ENCODE measurements around the gene CENATAC. TPM values are rescaled to one million over a fixed set of nuclear protein-coding genes. Genes with fewer than 3 reads are reported as not detected.

CENATAC gene
- total RNA-seq, 1 experiment from 2014 or later = 88.0 TPM

- Histone ChIP-seq H3K36me3 (ENCODE audit: low read depth, low read length) (peaks cover 35% of the 10 kb centered on the region), H4K20me1 (ENCODE audit: low read length) (peaks cover 2% of the 10 kb centered on the region; the same call in 1 of the 2 replicates), H3K9ac (ENCODE audit: low read length) (no peak overlapping the region), H3K4me1 (ENCODE audit: insufficient read depth, low read length) (peaks cover 31% of the 10 kb centered on the region), H2AFZ (ENCODE audit: low read length) (no peak overlapping the region), H3K27me3 (ENCODE audit: low read length) (no peaks in the 10 kb centered on the region), H3K27ac (ENCODE audit: low read length) (no peak overlapping the region), H3F3A (ENCODE audit: low read length, unreplicated experiment) (peaks cover 5% of the 10 kb centered on the region), H3K4me3 (ENCODE audit: low read length) (no peak overlapping the region), H3K79me2 (ENCODE audit: low read length) (peaks cover 49% of the 10 kb centered on the region), H3K9me3 (ENCODE audit: low read length) (no peaks in the 10 kb centered on the region), H3K9me2 (replicated peaks; ENCODE audit: low read length) (no peaks in the 10 kb centered on the region), H3K4me2 (ENCODE audit: low read length) (no peak overlapping the region)
- TF ChIP-seq EZH2 (IDR thresholded peaks at IDR 0.05; ENCODE audit: low read length, unreplicated experiment) (no peak), CTCF (conservative IDR thresholded peaks at IDR 0.05; ENCODE audit: low read depth, low read length) (no peak), EZH2phosphoT487 (IDR thresholded peaks at IDR 0.05; ENCODE audit: borderline replicate concordance, low read length) (no peak)
- ATAC-seq (no peak), DNase-seq (no peak)
- intact Hi-C loops (cut with micrococcal nuclease) = no loop called here
- CTCF ChIA-PET = no interaction called here
- POLR2A ChIA-PET (ENCODE audit: unreplicated experiment) = no interaction called here
- BruUV-seq (replicated peaks) = no TSS peak
Observed at GRCh38 chr11:119025099-119025473, 27.1 kb downstream of the CENATAC start.

- ChIA-PET POLR2A (ENCODE audit: unreplicated experiment) (no interaction called here), CTCF (no interaction called here)
- Histone ChIP-seq H3K4me3 (ENCODE audit: low read length) (no peak overlapping the region), H2AFZ (ENCODE audit: low read length) (no peak overlapping the region), H3K4me1 (ENCODE audit: insufficient read depth, low read length) (peaks cover 27% of the 10 kb centered on the region), H3K9me3 (ENCODE audit: low read length) (no peaks in the 10 kb centered on the region), H4K20me1 (ENCODE audit: low read length) (no peaks in the 10 kb centered on the region), H3K9me2 (replicated peaks; ENCODE audit: low read length) (no peaks in the 10 kb centered on the region), H3K9ac (ENCODE audit: low read length) (no peak overlapping the region), H3K79me2 (ENCODE audit: low read length) (peaks cover 49% of the 10 kb centered on the region), H3K27me3 (ENCODE audit: low read length) (no peaks in the 10 kb centered on the region), H3K27ac (ENCODE audit: low read length) (no peak overlapping the region), H3K36me3 (ENCODE audit: low read depth, low read length) (peaks cover 35% of the 10 kb centered on the region), H3F3A (ENCODE audit: low read length, unreplicated experiment) (peaks cover 5% of the 10 kb centered on the region), H3K4me2 (ENCODE audit: low read length) (no peak overlapping the region)
- DNase-seq (no peak), ATAC-seq (no peak)
- TF ChIP-seq EZH2phosphoT487 (IDR thresholded peaks at IDR 0.05; ENCODE audit: borderline replicate concordance, low read length) (no peak), CTCF (conservative IDR thresholded peaks at IDR 0.05; ENCODE audit: low read depth, low read length) (no peak), EZH2 (IDR thresholded peaks at IDR 0.05; ENCODE audit: low read length, unreplicated experiment) (no peak)
- no TSS peak for BruUV-seq (replicated peaks)
- intact Hi-C loops (cut with micrococcal nuclease) = no loop called here
Observed at GRCh38 chr11:119025541-119025940, 27.6 kb downstream of the CENATAC start.

- Histone ChIP-seq H3K27me3 (ENCODE audit: low read length) (no peaks in the 10 kb centered on the region), H3K9me3 (ENCODE audit: low read length) (no peaks in the 10 kb centered on the region), H3K4me3 (ENCODE audit: low read length) (no peak overlapping the region), H3F3A (ENCODE audit: low read length, unreplicated experiment) (peaks cover 5% of the 10 kb centered on the region), H3K4me2 (ENCODE audit: low read length) (no peak overlapping the region), H2AFZ (ENCODE audit: low read length) (no peak overlapping the region), H3K9ac (ENCODE audit: low read length) (no peak overlapping the region), H3K4me1 (ENCODE audit: insufficient read depth, low read length) (peaks cover 20% of the 10 kb centered on the region), H3K9me2 (replicated peaks; ENCODE audit: low read length) (no peaks in the 10 kb centered on the region), H3K79me2 (ENCODE audit: low read length) (peaks cover 44% of the 10 kb centered on the region), H3K27ac (ENCODE audit: low read length) (no peak overlapping the region), H4K20me1 (ENCODE audit: low read length) (no peaks in the 10 kb centered on the region), H3K36me3 (ENCODE audit: low read depth, low read length) (peaks cover 34% of the 10 kb centered on the region)
- DNase-seq (no peak), ATAC-seq (no peak)
- no peak for TF ChIP-seq CTCF (conservative IDR thresholded peaks at IDR 0.05; ENCODE audit: low read depth, low read length)
- no peak for TF ChIP-seq EZH2phosphoT487 (IDR thresholded peaks at IDR 0.05; ENCODE audit: borderline replicate concordance, low read length)
- ChIA-PET CTCF (no interaction called here), POLR2A (ENCODE audit: unreplicated experiment) (no interaction called here)
- no TSS peak for BruUV-seq (replicated peaks)
- intact Hi-C loops (cut with micrococcal nuclease) = no loop called here
Observed at GRCh38 chr11:119025978-119026766, 28.2 kb downstream of the CENATAC start.

Measured in PC-3 (cell line).